Ovary (tissue), 9 donors: ENCODE data around the gene MUSK. TPM values are rescaled to one million over a fixed set of nuclear protein-coding genes. Genes with fewer than 3 reads are reported as not detected.

ENCODE experiments used
- DNase-seq, 5 donors: peaks; one replicate each; pipeline ENCODE4 v3.0.0-alpha.2; 2019 to 2020
- H3K27ac ChIP-seq, 2 donors: fragments of 200-600 bp; one replicate each; pipeline versions ENCODE4 v1.5.1 to v1.8.0; 2019 to 2022
- H3K27me3 ChIP-seq: fragments of 200-600 bp; one replicate; pipeline ENCODE4 v1.8.0; 2022
- H3K36me3 ChIP-seq: fragments of 200-600 bp; sonication (generic); one replicate; pipeline ENCODE4 v1.5.1; 2019
- H3K4me1 ChIP-seq: one replicate; pipeline ENCODE4 v1.8.1; 2013; ENCODE audit warnings: mild to moderate bottlenecking, moderate library complexity; ENCODE audit not compliant: insufficient read depth
- H3K4me3 ChIP-seq: fragments of 200-600 bp; sonication (generic); one replicate; pipeline ENCODE4 v1.5.1; 2017
- H3K9me3 ChIP-seq, 2 donors: fragments of 200-600 bp in 1 of 2; sonication (generic) in 1 of 2; one replicate each; pipeline versions ENCODE4 v1.5.1 to v1.8.1; 2013 to 2019; ENCODE audit warnings: mild to moderate bottlenecking in 1 of 2, moderate library complexity in 1 of 2
- EP300 ChIP-seq: sonication (generic); formaldehyde crosslinking; IDR thresholded peaks from one replicate; pipeline ENCODE4 v1.6.1; 2017; ENCODE audit warnings: antibody characterized with exemption
- POLR2A ChIP-seq: fragments of 450-650 bp; IDR thresholded peaks from one replicate; pipeline ENCODE4 v1.6.1; 2017; ENCODE audit warnings: antibody characterized with exemption, mild to moderate bottlenecking, moderate library complexity
- WGBS, 3 donors: extraction: QIAGEN DNeasy Blood & Tissue Kit in 1 of 3; methylation state at CpG; one replicate each; pipeline versions ENCODE4 v1.1.5 to v1.1.7; 2013 to 2017; 5-methylcytosine and 5-hydroxymethylcytosine counted together
- intact Hi-C, 4 donors: fragments of 100-400 bp; cut with DNase I; formaldehyde crosslinking; loops; one replicate each; pipeline versions ENCODE4 v1.11.0 to v1.15.1; 2022 to 2023
- polyA plus RNA-seq, 2 donors: library from polyadenylated mRNA; stranded (reverse); fragments of 200-250 nt in 1 of 2; fragments of 350-450 nt in 1 of 2; fragmentation: Illumina TruSeq in 1 of 2; extraction: RNeasy Lipid Tissue Mini Kit (QIAGEN cat#74804) in 1 of 2; gene quantifications; one replicate each; pipeline ENCODE4 v1.2.3, GENCODE V29; 2013 to 2014
- total RNA-seq, 7 donors: library from RNA; depleted of rRNA in 2 of 7; stranded (reverse); fragments of >200 nt in 2 of 7; fragmentation: NEBNext Ultra II Directional in 3 of 7; extraction: Animal tissue kit (Norgen Biotek cat#: 25700) in 3 of 7; gene quantifications; one replicate each; pipeline versions ENCODE4 v1.1.0 to v1.2.4, GENCODE V29; 2016 to 2023
- TF ChIP-seq, protein P1 (sequence below), 3 donors: fragments of 450-650 bp in 2 of 3; fragments of 200-600 bp in 1 of 3; IDR thresholded peaks; one replicate each; pipeline versions ENCODE4 v1.5.1 to v1.8.0; 2016 to 2022; ENCODE audit warnings: antibody characterized with exemption in 3 of 3, mild to moderate bottlenecking in 1 of 3
- donor health status: DM: no; HTN: no; CAD: no; lungs with moderate emphysema.
- donor health status: DM: no; HTN: no; CAD: no.
- donor health status: Bipolar disorder and iron deficiency.
- donor health status: DM: yes; HTN: yes; CAD: no.
- donor health status: DM: no; HTN: no; CAD: no.
- donor health status: DM: yes; HTN: yes; CAD: no.

Gene MUSK
- total and polyA plus RNA-seq, 9 donors = 0.10 to 0.91 (median 0.17) TPM; not detected in 1

- intact Hi-C loops = no loop called here
- no peak for DNase-seq
- no peaks in the 10 kb centered on the region for H3K36me3 ChIP-seq
- H3K4me3 ChIP-seq = no peak overlapping the region
- no peaks in the 10 kb centered on the region for H3K27me3 ChIP-seq
- H3K27ac ChIP-seq = no peak overlapping the region
- no peaks in the 10 kb centered on the region for H3K9me3 ChIP-seq
- TF ChIP-seq EP300 = no peak
- TF ChIP-seq POLR2A = no peak
- TF ChIP-seq, protein P1, sequence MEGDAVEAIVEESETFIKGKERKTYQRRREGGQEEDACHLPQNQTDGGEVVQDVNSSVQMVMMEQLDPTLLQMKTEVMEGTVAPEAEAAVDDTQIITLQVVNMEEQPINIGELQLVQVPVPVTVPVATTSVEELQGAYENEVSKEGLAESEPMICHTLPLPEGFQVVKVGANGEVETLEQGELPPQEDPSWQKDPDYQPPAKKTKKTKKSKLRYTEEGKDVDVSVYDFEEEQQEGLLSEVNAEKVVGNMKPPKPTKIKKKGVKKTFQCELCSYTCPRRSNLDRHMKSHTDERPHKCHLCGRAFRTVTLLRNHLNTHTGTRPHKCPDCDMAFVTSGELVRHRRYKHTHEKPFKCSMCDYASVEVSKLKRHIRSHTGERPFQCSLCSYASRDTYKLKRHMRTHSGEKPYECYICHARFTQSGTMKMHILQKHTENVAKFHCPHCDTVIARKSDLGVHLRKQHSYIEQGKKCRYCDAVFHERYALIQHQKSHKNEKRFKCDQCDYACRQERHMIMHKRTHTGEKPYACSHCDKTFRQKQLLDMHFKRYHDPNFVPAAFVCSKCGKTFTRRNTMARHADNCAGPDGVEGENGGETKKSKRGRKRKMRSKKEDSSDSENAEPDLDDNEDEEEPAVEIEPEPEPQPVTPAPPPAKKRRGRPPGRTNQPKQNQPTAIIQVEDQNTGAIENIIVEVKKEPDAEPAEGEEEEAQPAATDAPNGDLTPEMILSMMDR (IDR thresholded peaks at IDR 0.05) = no peak
- H3K4me1 ChIP-seq = peaks cover 2% of the 10 kb centered on the region
- WGBS, 3 donors = 28 to 36% (median 34%) methylated on average over 5 of the region's 5 CpGs
Observed at GRCh38 chr9:110777196-110777875, 108.7 kb downstream of the MUSK start.

DNA sequence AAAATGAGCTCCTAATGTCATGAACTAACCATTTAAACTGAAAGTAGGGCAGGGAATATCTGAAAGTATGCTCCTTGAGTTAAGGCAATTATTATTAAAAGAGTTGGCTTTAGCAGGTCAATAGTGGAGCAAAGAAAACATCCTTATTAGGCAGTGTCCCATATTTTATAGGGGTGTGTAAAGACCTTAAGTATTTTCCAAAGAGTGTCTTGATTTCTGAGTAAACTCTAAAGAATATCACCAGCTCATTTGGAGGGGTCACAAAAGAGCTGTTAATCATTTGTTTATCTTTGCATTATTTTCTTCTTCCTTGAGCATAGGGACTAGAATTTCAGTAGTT is 109.3 kb downstream of the MUSK start:
- Histone ChIP-seq H3K4me3 (no peak overlapping the region), H3K27me3 (no peaks in the 10 kb centered on the region), H3K36me3 (no peaks in the 10 kb centered on the region), H3K4me1 (peaks cover 2% of the 10 kb centered on the region), H3K9me3 (no peaks in the 10 kb centered on the region), H3K27ac (no peak overlapping the region)
- DNase-seq = no peak
- intact Hi-C loops = no loop called here
- TF ChIP-seq POLR2A (no peak), EP300 (no peak)
- TF ChIP-seq, protein P1 (IDR thresholded peaks at IDR 0.05) = no peak

DNA sequence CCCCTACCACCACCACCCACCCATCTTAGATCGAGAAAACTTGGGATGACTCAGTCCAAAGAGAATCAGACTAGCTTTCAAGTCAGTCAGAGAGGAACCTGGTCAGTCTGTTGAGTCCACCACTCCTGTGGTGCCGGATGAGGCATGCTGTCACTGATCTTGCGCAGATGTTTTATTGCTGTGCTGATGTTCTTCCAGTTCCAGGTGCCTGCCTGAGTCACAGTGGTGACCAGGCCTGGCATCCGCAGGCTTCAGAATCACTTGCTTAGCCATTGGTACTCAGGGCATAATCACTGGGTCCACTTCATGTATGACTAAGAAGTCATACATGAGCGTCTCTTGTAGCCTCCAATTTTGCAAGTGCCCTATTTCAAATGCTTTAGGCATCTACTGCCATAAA is 114.1 kb downstream of the MUSK start:
- no peak for TF ChIP-seq POLR2A
- TF ChIP-seq EP300 = no peak
- TF ChIP-seq, protein P1 (IDR thresholded peaks at IDR 0.05) = no peak
- Histone ChIP-seq H3K4me3 (no peak overlapping the region), H3K36me3 (no peaks in the 10 kb centered on the region), H3K4me1 (no peaks in the 10 kb centered on the region), H3K27ac (no peak overlapping the region), H3K9me3 (no peaks in the 10 kb centered on the region), H3K27me3 (no peaks in the 10 kb centered on the region)
- 94 to 97% (median 96%) methylated on average over 5 of the region's 5 CpGs for WGBS, 3 donors
- intact Hi-C loops = no loop called here
- DNase-seq = no peak

DNA sequence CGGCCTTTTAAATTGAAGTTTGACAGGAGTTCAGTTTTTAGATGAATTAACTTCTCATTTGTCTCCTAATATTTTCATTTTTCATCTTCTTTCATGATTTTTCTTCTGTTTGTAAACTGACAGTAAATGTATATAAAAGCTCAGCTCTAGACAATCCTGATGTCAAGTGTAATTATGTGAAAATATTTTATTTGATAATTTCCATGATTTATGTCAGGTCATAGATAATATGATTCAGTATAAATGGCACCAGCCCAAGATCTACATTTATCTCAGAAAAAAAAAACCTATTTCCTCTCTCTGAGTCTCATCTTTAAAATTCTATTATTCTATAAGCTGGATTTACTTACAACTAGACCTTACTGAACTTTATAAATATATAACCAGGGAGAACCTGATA is 115.7 kb downstream of the MUSK start:
- no peak overlapping the region for H3K4me3 ChIP-seq
- no peaks in the 10 kb centered on the region for H3K9me3 ChIP-seq
- no peak overlapping the region for H3K27ac ChIP-seq
- no peaks in the 10 kb centered on the region for H3K36me3 ChIP-seq
- intact Hi-C loops = no loop called here
- no peaks in the 10 kb centered on the region for H3K4me1 ChIP-seq
- TF ChIP-seq EP300 = no peak
- TF ChIP-seq, protein P1 (IDR thresholded peaks at IDR 0.05) = no peak
- DNase-seq = no peak
- no peaks in the 10 kb centered on the region for H3K27me3 ChIP-seq
- 86 to 98% (median 93%) methylated on average over 1 of the region's 1 CpG for WGBS, 3 donors
